Measurements from ENCODE around the gene SYTL2. TPM values are rescaled to one million over a fixed set of nuclear protein-coding genes. Genes with fewer than 3 reads are reported as not detected.
"Not testable (repeated sequence)": the region's sequence is repeated elsewhere in the genome, so short reads cannot be mapped to it uniquely, and the experiment has no call there.

Gene SYTL2
- total RNA-seq, 6 experiments from 2014 or later = 4.2 to 14.9 (median 8.7) TPM

- Histone ChIP-seq H3K27me3 (no peaks in the 10 kb centered on the region), H3K36me3 (no peaks in the 10 kb centered on the region), H3K4me3 (no peak overlapping the region), H3K27ac (no peak overlapping the region), H3K4me1 (no peaks in the 10 kb centered on the region), H3K9me3 (no peaks in the 10 kb centered on the region)
- ATAC-seq = no peak
- 90% methylated on average over 3 of the region's 3 CpGs for WGBS (ENCODE audit: insufficient coverage, low coverage, low lambda C conversion rate, missing lambda C conversion rate)
- TF ChIP-seq CTCF (IDR thresholded peaks at IDR 0.05) (no peak), POLR2A (IDR thresholded peaks at IDR 0.05) (no peak)
- intact Hi-C loops (cut with DNase I) = no loop called here
- no peak for DNase-seq
Measured at GRCh38 chr11:85779956-85780640, 30.8 kb downstream of the SYTL2 start.

DNA sequence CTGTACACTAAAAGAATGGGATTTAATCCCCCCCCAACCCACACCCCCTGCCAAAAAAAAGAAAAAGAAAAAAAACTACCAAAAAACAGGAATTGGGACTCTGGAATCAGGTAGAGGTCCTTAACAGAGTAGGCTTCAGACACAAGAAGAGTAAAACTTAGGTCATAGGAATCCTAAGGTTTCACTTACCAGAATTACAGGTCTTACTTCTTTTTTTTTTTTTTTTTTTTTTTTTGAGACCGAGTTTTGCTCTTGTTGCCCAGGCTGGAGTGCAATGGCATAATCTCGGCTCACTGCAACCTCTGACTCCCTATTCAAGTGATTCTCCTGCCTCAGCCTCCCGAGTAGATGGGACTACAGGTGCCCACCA, 33.4 kb downstream of the SYTL2 start:
- H3K9me3 ChIP-seq; H3K27me3 ChIP-seq; ATAC-seq; H3K4me1 ChIP-seq; H3K4me3 ChIP-seq; H3K36me3 ChIP-seq; intact Hi-C loops (cut with DNase I); DNase-seq; H3K27ac ChIP-seq: not testable (repeated sequence)
- WGBS (ENCODE audit: insufficient coverage, low coverage, low lambda C conversion rate, missing lambda C conversion rate) = 80% methylated on average over 1 of the region's 3 CpGs

- DNase-seq (no peak), ATAC-seq (no peak)
- no peak overlapping the region for H3K4me3 ChIP-seq
- H3K9me3 ChIP-seq = no peaks in the 10 kb centered on the region
- no peak overlapping the region for H3K27ac ChIP-seq
- WGBS (ENCODE audit: insufficient coverage, low coverage, low lambda C conversion rate, missing lambda C conversion rate) = 60% methylated on average over 1 of the region's 1 CpG
- TF ChIP-seq CTCF (IDR thresholded peaks at IDR 0.05) = no peak
- no peak for TF ChIP-seq POLR2A (IDR thresholded peaks at IDR 0.05)
- H3K27me3 ChIP-seq = no peaks in the 10 kb centered on the region
- intact Hi-C loops (cut with DNase I) = no loop called here
- no peaks in the 10 kb centered on the region for H3K4me1 ChIP-seq
- H3K36me3 ChIP-seq = no peaks in the 10 kb centered on the region
Measured at GRCh38 chr11:85776951-85777602, 33.9 kb downstream of the SYTL2 start.

DNA sequence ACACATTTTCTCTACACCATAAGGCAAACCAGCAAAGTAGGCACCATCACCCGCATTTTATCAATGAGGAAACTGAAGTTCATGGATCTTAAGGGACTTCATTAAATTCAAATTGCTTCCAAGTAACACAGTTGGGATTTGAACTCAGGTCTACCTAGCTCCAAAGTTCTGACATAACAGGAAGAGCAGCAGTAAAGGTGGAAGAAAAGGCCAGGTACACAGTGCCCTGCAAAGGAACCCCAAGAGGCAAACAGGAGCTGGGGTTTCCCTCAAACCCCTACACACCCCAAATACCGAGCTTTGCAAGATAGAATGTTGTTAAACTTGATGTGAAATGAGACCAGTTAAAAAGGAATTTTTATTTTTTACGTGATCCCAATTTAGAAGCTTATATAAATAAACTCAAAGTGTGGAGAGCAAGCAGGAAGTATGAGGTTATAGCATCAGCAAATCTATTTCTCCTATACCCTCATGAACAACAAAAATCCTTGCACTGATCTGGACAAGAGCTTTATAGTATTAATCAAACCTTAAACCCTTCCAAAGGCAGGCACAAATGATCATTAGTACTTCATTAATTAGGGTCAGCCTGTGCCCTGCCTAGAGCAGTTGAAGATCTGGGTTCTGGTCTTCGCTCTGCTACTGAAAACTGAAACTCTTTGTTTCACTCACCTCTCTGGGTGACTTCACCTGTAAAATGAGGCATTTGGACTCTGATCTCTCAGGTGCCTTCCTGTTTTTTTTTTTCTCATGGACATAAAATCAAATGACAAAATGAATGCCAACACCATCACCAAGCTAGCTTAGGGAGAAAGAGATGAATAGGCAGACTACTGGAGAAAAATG, 36.5 kb downstream of the SYTL2 start:
- no peak overlapping the region for H3K4me3 ChIP-seq
- 44% methylated on average over 4 of the region's 4 CpGs for WGBS (ENCODE audit: insufficient coverage, low coverage, low lambda C conversion rate, missing lambda C conversion rate)
- H3K4me1 ChIP-seq = no peaks in the 10 kb centered on the region
- no peak for TF ChIP-seq CTCF (IDR thresholded peaks at IDR 0.05)
- TF ChIP-seq POLR2A (IDR thresholded peaks at IDR 0.05) = no peak
- intact Hi-C loops (cut with DNase I) = no loop called here
- no peaks in the 10 kb centered on the region for H3K27me3 ChIP-seq
- no peaks in the 10 kb centered on the region for H3K9me3 ChIP-seq
- DNase-seq = no peak
- no peak for ATAC-seq
- no peak overlapping the region for H3K27ac ChIP-seq
- H3K36me3 ChIP-seq = no peaks in the 10 kb centered on the region

DNA sequence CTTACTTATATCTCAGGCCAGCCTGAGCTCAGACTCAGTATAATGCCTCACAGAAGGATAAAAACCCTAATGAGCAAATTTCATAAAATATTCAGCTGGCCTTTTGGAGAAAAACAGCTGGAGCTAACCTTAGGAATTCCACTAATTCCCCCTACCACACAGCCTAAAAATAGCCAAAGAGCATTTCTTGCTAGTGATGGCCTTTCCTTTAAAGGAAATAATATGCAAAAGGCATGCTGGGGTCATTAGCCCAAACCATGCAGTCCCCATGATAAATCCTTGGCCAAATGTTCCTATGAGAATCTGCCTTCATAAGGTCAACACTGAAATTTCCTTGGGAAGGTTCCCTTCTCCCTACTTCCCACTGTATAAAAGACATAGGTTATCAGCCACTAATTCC, 38.2 kb downstream of the SYTL2 start:
- peak overlapping the region in 2 of 3 donors; percentile 23 to 33 for H3K27ac ChIP-seq
- intact Hi-C loops (cut with DNase I) = no loop called here

More for the DNA sequence above, 38.2 kb downstream of the SYTL2 start:
- Histone ChIP-seq H3K9me3 (no peaks in the 10 kb centered on the region), H3K4me1 (no peaks in the 10 kb centered on the region), H3K27me3 (no peaks in the 10 kb centered on the region), H3K4me3 (no peak overlapping the region), H3K36me3 (no peaks in the 10 kb centered on the region)
- no peak for DNase-seq
- peak; percentile 6 to 50 (median 28) for ATAC-seq
- TF ChIP-seq POLR2A (IDR thresholded peaks at IDR 0.05) (no peak), CTCF (IDR thresholded peaks at IDR 0.05) (no peak)

All from right lobe of liver (tissue), 6 donors.